ENCODE results near the gene ANKRD40CL.
A peak's percentile ranks its signal among the peaks of the same experiment; 100 is the strongest.
"Not testable (repeated sequence)": the region's sequence is repeated elsewhere in the genome, so short reads cannot be mapped to it uniquely, and the experiment has no call there.

The ANKRD40CL gene

GRCh38 chr17:50758524-50758923 is 8.8 kb downstream of the ANKRD40CL start:
- DNase-seq: no peak

- no peak for DNase-seq
Observed at GRCh38 chr17:50754521-50754920, 12.8 kb downstream of the ANKRD40CL start.

DNA sequence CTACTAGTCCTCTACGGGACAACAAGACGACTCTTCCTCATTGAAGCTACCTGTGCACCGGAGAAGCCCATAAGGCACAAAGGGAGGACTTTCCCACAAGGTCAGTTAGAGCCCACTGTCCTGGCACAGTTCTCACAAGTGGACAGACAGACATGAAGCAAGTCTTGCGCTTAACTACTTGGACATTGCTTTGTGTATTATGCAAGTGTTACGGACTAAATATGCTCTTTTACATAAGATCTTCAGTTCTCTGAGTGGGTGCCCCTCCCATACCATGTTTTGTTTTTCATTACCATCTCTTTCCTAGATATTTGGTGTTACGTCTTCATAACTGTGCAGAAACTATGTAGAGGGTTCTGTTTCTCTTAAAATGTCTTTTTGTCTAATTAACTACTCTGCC is 18.1 kb downstream of the ANKRD40CL start:
- no peak for DNase-seq

DNA sequence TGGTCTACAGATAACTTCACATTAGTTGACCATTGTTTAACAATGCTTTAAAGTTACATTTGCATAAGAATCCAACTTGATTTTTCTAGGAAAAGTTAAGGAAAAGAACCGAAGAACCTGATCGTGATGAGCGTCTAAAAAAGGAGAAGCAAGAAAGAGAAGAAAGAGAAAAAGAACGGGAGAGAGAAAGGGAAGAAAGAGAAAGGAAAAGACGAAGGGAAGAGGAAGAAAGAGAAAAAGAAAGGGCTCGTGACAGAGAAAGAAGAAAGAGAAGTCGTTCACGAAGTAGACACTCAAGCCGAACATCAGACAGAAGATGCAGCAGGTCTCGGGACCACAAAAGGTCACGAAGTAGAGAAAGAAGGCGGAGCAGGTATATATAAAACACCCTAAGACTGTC is 21.7 kb downstream of the ANKRD40CL start:
- DNase-seq: no peak

- DNase-seq: no peak
Observed at GRCh38 chr17:50739098-50739497, 28.2 kb downstream of the ANKRD40CL start.

GRCh38 chr17:50737118-50737698 is 30.1 kb downstream of the ANKRD40CL start:
- no peak for DNase-seq

DNA sequence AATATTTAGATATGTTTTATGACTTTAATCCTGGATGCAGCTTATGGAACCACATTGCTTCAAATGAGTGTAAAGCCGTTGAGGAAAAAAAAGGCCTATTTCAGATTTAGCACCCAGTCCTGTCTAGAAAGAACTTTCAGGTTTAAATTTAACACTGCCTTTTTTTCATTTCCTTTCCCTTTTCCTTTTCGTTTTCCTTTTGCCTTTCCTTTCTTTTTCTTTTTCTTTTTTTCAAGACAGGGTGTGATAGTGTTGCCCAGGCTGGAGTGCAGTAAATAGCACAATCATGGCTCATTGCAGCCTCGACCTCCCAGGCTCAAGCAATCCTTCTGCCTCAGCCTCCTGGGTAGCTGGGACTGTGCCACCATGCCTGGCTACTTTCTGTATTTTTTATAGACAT is 32.0 kb downstream of the ANKRD40CL start:
- no peak for DNase-seq

DNA sequence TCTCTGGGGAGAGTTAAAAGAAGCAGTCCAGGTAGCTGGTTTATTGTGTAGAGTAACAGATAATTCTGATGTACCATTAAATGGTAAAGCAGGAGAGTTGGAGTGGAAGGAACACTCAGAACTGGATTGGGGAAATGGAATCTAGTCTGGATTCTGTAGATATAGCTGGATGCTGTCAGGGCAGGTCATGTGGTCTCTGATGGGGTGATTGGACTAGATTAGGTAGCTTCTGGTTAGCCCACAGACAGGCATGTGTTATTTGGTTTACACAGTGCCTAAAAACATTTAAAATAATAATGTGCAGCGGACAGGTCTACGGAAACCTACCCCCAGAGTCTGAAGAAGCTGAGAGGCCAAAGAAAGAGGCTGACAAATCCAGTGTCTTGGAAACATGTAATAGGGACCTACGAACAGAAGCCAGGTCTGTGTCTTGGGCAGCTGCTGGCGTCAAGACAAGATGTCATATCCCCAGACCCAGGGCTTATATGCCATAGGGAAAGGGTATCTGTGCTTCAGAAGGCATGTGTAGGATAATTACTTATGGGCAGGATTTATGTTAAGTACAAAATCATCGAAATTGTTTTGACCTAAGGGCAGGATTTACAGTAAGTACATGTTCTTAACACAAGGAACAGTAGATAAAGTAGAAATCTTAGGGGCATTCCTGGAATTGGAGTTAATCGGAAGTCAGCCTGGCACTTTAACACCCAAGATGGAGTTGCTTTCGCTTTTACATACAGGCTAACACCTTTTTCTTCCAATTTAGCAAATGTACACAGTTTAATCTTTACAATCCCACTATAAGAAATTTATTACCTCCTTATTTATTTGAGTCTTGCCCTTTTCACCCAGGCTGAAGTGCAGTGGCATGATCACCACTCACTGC is 35.5 kb downstream of the ANKRD40CL start:
- no peak for DNase-seq

GRCh38 chr17:50728881-50729765 is 38.2 kb downstream of the ANKRD40CL start:
- DNase-seq: no peak

GRCh38 chr17:50728112-50728429 is 39.2 kb downstream of the ANKRD40CL start:
- no peak for DNase-seq

DNA sequence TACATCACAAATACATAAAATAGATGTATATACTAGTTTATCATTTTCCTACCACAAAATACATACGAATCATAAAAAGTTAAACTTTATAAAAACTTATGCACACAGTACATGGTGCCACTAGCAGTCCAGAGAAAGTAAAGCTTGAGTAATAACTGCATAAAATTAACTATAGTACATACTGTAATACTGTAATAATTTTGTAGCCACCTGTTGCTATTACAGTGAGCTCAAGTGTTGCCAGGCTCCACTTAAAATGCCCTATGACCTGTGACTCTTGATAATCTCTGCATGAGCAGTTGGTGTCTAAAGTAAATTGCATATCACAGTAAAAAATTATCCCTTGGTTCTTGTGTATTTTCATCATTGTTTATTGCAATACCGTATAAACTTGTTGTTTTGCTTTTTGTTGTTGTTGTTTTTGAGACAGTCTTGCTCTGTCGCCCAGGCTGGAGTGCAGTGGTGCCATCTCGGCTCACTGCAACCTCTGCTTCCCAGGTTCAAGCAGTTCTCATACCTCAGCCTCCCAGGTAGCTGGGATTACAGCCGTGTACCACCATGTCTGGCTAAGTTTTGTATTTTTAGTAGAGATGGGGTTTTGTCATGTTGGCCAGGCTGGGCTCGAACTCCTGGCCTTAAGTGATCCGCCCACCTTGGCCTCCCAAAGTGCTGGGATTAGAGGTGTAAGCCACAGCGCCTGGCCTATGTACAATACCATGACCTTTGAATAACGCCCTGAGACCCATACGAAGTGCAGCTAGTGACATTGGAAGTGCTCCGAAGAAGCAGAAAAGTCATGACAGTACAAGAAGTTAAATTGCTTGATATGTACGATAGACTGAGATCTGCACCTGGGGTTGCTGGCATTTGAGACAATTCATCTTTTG is 41.3 kb downstream of the ANKRD40CL start:
- DNase-seq: no peak

DNA sequence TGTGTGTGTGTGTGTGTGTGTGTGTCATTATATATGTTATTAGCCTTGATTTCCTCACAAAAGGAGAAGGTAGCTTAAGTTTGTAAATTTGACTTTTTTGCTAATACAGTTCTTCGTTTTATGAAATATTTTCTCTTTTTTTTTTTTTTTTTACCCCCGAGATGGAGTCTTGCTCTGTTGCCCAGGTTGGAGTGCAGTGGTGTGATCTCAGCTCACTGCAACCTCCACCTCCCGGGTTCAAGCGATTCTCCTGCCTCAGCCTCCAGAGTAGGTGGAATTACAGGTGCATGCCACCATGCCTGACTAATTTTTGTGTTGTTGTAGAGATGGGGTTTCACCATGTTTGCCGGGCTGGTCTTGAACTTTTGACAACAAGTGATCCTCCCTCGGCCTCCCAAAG is 42.7 kb downstream of the ANKRD40CL start:
- not testable (repeated sequence) for DNase-seq

GRCh38 chr17:50722746-50723145 is 44.6 kb downstream of the ANKRD40CL start:
- no peak for DNase-seq

- no peak for DNase-seq
Observed at GRCh38 chr17:50721194-50722010, 45.9 kb downstream of the ANKRD40CL start.

DNA sequence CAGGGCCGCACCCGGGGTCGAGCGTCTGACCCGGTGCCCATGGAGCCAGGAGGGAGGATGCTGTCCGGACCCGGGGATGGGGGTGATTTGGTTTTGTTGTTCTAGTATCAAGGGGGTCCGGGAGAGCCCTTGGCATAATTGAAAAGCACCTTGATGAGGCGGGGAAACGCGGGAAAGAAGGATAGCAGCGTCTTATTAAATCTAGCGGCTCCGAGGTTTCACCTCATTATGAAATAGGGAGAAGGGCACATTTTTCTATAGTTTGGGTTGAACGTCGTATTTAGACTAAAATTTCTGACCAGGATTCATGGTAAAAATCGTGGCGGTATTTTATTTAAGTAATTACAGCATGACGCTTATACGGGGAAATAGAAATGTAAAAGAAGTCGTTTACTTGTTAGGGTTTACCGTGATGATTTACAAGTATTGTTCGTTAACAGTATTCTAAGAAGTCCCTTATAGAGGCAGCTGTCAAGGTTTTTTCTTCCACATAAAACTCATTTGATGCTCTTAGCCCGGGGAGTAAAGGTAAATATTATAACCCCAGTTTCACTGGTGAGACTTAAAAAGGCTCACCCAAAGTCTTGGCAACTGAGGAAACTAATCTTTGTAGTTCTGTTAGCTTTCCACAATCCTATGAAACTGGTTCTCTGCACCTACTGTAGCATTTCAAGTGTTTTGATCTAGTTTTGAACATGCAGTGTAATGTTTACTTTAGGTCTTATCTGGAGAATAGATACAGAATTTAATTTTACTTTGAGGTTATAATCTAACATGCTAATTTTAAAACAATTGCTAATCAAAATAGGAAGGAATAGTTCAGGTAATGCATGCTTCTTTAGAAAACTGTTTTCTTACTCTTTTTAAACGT is 47.2 kb downstream of the ANKRD40CL start:
- DNase-seq: no peak

DNA sequence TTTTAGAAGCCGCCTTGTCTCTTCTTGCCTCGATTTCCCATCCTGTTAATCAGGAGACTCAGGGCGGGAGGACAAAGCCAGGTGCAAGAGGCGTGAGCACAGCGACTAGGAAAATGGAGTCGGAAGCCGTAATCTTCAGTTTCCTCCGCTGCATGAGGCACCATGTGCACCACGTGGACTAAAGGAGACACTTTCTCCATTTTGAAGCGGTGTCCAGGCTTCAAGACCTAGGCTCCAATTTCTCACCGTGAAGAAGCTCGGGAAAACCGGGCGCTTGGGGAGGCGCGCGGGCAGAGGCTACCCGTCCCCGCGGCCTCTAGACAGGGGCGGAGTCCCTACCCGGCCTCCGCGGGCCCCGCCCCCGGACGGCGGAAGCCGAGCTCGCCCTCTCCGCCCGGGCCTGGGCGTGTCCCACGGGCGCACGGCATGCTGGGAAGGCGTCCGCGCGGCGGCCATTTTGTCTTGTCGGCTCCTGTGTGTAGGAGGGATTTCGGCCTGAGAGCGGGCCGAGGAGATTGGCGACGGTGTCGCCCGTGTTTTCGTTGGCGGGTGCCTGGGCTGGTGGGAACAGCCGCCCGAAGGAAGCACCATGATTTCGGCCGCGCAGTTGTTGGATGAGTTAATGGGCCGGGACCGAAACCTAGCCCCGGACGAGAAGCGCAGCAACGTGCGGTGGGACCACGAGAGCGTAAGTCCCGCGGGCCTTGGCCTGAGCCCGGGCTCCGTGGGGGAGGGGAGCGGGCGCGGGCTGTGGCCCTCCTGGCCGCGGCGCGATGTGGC is 48.0 kb downstream of the ANKRD40CL start, which contains the start of gene LUC7L3:
LUC7L3 (plus strand) TSS at position 460 of the 780 bp plus-strand sequence; CDS start at position 590, 130 bp downstream.
- peak; percentile 95 for DNase-seq

- no peak for DNase-seq
Observed at GRCh38 chr17:50715471-50715870, 51.8 kb downstream of the ANKRD40CL start.

GRCh38 chr17:50712641-50713040 is 54.7 kb downstream of the ANKRD40CL start:
- no peak for DNase-seq

All from T1000 (cell line).